ENCODE measurements around the gene PIP5KL1.
A peak's percentile ranks its signal among the peaks of the same experiment; 100 is the strongest.

The PIP5KL1 gene

DNA sequence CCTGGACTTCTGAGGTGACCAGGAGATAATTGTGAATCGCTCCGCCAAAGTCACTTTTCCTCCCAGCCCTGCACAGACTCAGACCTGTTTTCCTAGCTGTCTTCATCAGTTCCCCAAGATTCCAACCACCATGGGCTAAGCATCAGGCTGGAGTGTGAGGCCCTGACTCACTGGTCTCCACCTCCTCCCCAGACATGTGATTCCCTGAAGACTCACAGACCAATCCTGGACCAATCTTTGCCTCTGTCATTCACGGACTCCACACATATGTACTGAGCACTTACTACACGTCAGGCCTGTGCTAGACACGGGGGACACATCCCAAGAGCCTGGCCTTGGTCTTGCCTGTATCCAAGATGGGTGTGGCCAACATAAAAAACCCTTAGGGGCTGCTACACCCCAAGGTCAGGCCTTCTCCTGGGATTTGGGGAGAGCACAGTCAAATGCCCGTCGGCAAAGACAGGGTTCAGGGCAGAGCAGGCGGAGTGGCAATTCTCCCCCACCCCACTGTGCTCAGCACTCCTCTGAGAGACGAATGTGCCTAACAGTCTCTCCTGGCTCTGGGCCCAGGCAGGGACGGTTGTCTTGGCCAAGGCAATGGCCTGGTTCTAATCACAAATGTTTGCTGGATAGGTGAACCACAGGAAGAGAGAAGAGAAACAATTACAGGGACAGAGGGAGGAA lies 38.3 kb upstream of the PIP5KL1 start:
- peak; percentile 82 for DNase-seq (ENCODE audit: low read depth)

GRCh38 chr9:127968042-127968441 lies 37.5 kb upstream of the PIP5KL1 start:
- DNase-seq (ENCODE audit: low read depth): no peak

DNA sequence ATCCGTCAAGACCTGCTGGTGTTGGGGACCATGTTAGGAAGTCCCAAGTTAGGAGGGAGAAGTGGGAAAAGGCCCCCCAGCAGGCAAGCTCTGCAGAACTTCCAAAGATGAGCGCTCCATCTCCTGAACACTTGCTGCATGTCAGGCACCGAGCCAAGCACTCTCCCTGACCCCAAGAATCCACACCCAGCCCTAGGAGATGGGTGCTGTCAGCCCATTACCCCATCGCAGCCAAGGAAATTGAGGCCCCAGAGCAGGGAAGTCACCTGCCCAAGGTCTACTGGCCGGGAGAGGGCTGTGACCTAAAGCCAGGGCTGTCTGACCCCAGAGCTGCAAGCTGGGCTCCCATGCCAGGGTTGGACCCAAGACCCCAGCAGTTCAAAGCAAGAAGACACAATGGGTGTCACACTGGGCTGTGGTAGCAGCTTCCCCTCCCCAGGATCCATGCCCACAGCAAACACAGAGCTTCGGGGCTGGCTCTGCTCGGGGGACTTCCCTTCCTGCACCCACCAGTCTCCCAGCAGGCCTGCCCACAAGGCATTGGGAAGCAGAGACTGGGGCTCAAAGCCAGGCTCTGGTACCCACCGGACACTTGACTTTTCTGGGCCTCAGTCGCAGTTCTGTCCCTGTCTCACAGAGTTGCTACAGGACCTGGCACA lies 36.7 kb upstream of the PIP5KL1 start:
- no peak for DNase-seq (ENCODE audit: low read depth)

- DNase-seq (ENCODE audit: low read depth): no peak
Observed at GRCh38 chr9:127966416-127967150, 36.0 kb upstream of the PIP5KL1 start.

GRCh38 chr9:127965953-127966352 lies 35.4 kb upstream of the PIP5KL1 start:
- DNase-seq (ENCODE audit: low read depth): no peak

GRCh38 chr9:127963359-127964064 lies 32.9 kb upstream of the PIP5KL1 start:
- DNase-seq (ENCODE audit: low read depth): no peak

DNA sequence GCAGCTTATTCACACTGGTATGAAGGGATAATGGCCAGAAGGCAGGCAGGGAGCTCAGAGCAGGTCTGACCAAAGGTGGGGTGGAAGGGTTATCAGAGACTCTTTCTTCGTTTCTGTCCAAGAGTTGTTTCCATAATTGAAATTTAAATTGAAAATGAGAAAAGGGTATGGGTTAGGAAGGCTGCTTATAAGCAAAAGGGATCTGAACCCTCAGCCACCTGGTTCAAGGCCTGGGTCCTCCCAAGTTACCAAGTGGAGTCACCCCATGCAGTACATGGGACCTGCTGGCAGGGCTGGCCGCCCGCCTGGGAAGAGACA lies 32.4 kb upstream of the PIP5KL1 start:
- no peak for DNase-seq (ENCODE audit: low read depth)

- no peak for DNase-seq (ENCODE audit: low read depth)
Observed at GRCh38 chr9:127962278-127962677, 31.7 kb upstream of the PIP5KL1 start.

DNA sequence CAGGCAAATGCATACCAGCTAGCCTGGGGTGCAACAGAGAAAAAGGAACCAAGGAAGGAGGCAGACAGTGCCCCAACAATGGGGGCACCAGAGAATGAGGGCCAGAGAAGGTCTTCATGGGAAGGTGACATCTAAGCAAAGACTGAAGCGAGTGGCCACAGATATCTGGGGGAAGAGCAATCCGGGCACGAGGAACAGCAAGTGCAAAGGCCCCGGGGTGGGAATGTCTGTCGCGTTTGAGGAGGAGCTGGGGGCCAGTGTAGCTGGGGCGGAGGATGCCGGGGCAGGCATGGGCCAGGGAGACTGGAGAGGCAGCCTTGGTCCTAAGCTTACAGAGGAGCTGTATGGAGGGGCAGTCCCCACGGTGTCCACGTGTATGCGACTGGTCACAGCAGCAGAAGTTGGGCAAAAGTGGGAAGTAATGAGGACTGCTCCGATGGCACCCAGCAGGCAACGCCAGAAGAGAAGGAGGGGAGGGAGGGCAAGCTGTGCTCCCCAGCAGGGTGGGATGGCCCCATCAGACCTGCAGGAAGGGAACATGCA lies 31.1 kb upstream of the PIP5KL1 start:
- no peak for DNase-seq (ENCODE audit: low read depth)

GRCh38 chr9:127961155-127961490 lies 30.5 kb upstream of the PIP5KL1 start:
- no peak for DNase-seq (ENCODE audit: low read depth)

GRCh38 chr9:127960410-127961154 lies 30.0 kb upstream of the PIP5KL1 start:
- DNase-seq (ENCODE audit: low read depth): no peak

- DNase-seq (ENCODE audit: low read depth): no peak
Observed at GRCh38 chr9:127959841-127960409, 29.3 kb upstream of the PIP5KL1 start.

- DNase-seq (ENCODE audit: low read depth): no peak
Observed at GRCh38 chr9:127959398-127959797, 28.8 kb upstream of the PIP5KL1 start.

DNA sequence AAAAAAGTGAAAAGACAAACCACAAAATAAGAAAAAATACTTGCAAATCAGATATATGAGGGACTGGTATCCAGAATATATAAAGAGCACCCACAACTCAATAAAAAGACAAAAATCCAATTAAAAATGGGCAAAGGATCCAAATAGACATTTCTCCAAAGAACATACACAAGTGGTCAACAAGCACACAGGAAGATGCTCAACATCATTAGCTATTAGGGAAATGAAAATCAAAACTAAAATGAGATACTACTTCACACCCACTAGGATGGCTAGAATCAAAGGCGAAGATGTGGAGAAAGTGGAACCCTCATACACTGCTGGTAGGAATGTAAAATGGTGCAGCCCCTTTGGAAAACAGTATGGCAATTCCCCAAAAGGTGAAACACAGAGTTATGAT lies 28.2 kb upstream of the PIP5KL1 start:
- no peak for DNase-seq (ENCODE audit: low read depth)

- DNase-seq (ENCODE audit: low read depth): no peak
Observed at GRCh38 chr9:127955294-127956015, 24.9 kb upstream of the PIP5KL1 start.

GRCh38 chr9:127954831-127955293 lies 24.3 kb upstream of the PIP5KL1 start:
- no peak for DNase-seq (ENCODE audit: low read depth)

GRCh38 chr9:127953768-127954505 lies 23.4 kb upstream of the PIP5KL1 start:
- DNase-seq (ENCODE audit: low read depth): no peak

DNA sequence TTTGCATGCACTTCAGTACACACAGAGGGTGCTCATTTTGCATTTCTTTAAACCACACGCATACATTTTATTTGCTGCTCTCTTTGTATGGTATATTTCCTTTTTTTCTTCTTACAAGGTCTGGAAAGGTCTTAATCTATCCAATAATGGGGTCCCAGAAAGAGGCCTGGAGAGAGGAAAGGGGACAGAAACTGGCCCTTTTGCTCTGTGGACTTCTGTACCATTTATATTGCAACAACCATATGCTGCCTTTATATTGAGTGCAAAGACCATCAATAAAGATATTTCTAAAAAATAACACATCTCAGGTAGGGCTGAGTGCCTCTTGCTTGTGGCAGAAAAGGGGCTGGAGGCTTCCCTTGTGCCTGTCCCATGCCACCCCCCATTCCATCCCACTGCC lies 22.6 kb upstream of the PIP5KL1 start:
- DNase-seq (ENCODE audit: low read depth): no peak

DNA sequence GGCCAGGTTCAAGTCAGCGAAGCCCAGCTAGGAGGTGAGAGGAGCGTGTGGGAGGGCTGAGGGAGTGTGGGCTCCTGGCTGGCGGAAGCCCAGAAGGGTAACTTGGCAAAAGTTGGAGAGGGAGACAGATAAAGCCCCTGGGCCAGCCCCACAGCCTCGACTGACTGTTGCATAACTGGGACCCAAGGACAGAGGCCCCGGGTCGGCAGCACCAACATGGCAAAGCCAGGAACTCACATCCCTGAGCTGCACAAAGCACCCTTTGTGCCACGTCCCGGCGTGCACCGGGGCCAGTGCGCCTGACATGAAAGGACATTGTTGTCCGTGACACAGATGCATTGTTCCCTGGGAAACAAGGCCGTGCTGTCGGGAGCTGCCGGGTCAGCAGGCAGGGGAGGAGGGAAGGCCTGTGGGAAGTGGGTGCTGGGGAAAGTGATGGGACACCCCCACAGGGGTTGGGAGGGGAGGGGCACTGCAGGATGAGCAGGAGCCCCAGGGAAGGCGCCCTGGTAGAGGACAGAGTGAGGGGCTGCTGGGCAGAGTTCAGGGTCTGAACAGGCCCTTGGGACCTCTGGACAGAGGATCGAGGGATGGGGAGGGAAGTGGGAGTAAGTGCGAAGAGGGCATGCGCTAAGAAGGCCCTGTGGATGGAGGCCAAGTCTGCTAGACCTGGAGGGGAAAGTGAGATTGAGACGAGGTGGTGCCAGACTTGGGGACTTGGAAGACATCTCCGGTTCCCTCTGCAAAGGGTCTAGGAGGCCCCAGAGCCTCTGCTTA lies 20.1 kb upstream of the PIP5KL1 start:
- DNase-seq (ENCODE audit: low read depth): no peak
